Neutrophil (primary cell): ENCODE data around the gene SARM1.

Experiments
- H3K27ac ChIP-seq: fragments of 200-600 bp; sonication (generic); 2 replicates; pipeline ENCODE4 v1.5.1; 2016; ENCODE audit warnings: mild to moderate bottlenecking, moderate library complexity
- H3K27me3 ChIP-seq: fragments of 200-600 bp; sonication (generic); 2 replicates; pipeline ENCODE4 v1.6.0; 2016; ENCODE audit warnings: mild to moderate bottlenecking
- H3K36me3 ChIP-seq: fragments of 200-600 bp; sonication (generic); 2 replicates; pipeline ENCODE4 v1.5.1; 2017
- H3K4me1 ChIP-seq, 2 experiments: fragments of 200-600 bp in 1 of 2; sonication (generic) in 1 of 2; 1 replicate in 1 of 2; 2 replicates in 1 of 2; pipeline versions ENCODE4 v1.5.1 to v1.6.1; 2013 to 2016; ENCODE audit warnings: low read depth in 1 of 2, low read length in 1 of 2, mild to moderate bottlenecking in 1 of 2, moderate library complexity in 1 of 2; ENCODE audit not compliant: control insufficient read depth in 1 of 2, insufficient read depth in 1 of 2
- H3K4me3 ChIP-seq, 2 experiments: fragments of 200-600 bp in 1 of 2; sonication (generic) in 1 of 2; 1 replicate in 1 of 2; 2 replicates in 1 of 2; pipeline ENCODE4 v1.5.1; 2013 to 2016; ENCODE audit warnings: low read depth in 1 of 2, low read length in 1 of 2, mild to moderate bottlenecking in 1 of 2, moderate library complexity in 1 of 2
- H3K9me3 ChIP-seq: fragments of 200-600 bp; sonication (generic); 2 replicates; pipeline ENCODE4 v1.5.1; 2016
- CTCF ChIP-seq: fragments of 200-600 bp; sonication (generic); IDR thresholded peaks from 2 replicates; pipeline ENCODE4 v1.5.1; 2016; ENCODE audit warnings: antibody characterized with exemption

Gene SARM1

GRCh38 chr17:28333083-28333746 lies 38.3 kb upstream of the SARM1 start:
- Histone ChIP-seq H3K4me1 (peaks cover 38 to 42% of the 10 kb centered on the region in 2 experiments), H3K4me3 (peak overlapping the region in 1 of 2 experiments; percentile 88), H3K27ac (peak overlapping the region; percentile 90)

GRCh38 chr17:28334171-28334570 lies 37.3 kb upstream of the SARM1 start:
- Histone ChIP-seq H3K4me1 (peaks cover 38 to 42% of the 10 kb centered on the region in 2 experiments), H3K4me3 (peak overlapping the region; percentile 84 to 88), H3K27me3 (no peaks in the 10 kb centered on the region), H3K36me3 (peaks cover 27% of the 10 kb centered on the region), H3K9me3 (no peaks in the 10 kb centered on the region), H3K27ac (peak overlapping the region; percentile 90)
- TF ChIP-seq CTCF, result no peak

More at GRCh38 chr17:28333083-28333746, 38.3 kb upstream of the SARM1 start:
- no peak for TF ChIP-seq CTCF
- H3K36me3 ChIP-seq, result peaks cover 37% of the 10 kb centered on the region
- no peaks in the 10 kb centered on the region for H3K27me3 ChIP-seq
- no peaks in the 10 kb centered on the region for H3K9me3 ChIP-seq

GRCh38 chr17:28334666-28335200 lies 36.8 kb upstream of the SARM1 start:
- H3K4me3 ChIP-seq, result peak overlapping the region; percentile 84 to 88
- no peak for TF ChIP-seq CTCF
- H3K27ac ChIP-seq, result peak overlapping the region; percentile 90
- peaks cover 28% of the 10 kb centered on the region for H3K36me3 ChIP-seq
- H3K4me1 ChIP-seq, result peaks cover 38 to 42% of the 10 kb centered on the region in 2 experiments
- H3K9me3 ChIP-seq, result no peaks in the 10 kb centered on the region
- no peaks in the 10 kb centered on the region for H3K27me3 ChIP-seq

GRCh38 chr17:28335201-28335958 lies 36.1 kb upstream of the SARM1 start, which contains the start of the genes IFT20 and TNFAIP1:
Gene IFT20 (minus strand): TSS chr17:28335472. CDS start chr17:28331985, 3,487 bp downstream.
Gene TNFAIP1 (plus strand): TSS chr17:28335761. CDS start chr17:28339522, 3,761 bp downstream.
- peaks cover 31% of the 10 kb centered on the region for H3K36me3 ChIP-seq
- H3K4me3 ChIP-seq, result peak within 1 kb of the TSS; percentile 84 to 88
- H3K27me3 ChIP-seq, result no peaks in the 10 kb centered on the region
- no peaks in the 10 kb centered on the region for H3K9me3 ChIP-seq
- no peak for TF ChIP-seq CTCF
- H3K27ac ChIP-seq, result peak within 1 kb of the TSS; percentile 90
- peaks cover 38 to 42% of the 10 kb centered on the region in 2 experiments for H3K4me1 ChIP-seq

GRCh38 chr17:28335959-28336871 lies 35.3 kb upstream of the SARM1 start:
- Histone ChIP-seq H3K36me3 (peaks cover 30% of the 10 kb centered on the region), H3K27ac (peak overlapping the region; percentile 90), H3K4me1 (peaks cover 38 to 42% of the 10 kb centered on the region in 2 experiments), H3K9me3 (no peaks in the 10 kb centered on the region), H3K27me3 (no peaks in the 10 kb centered on the region), H3K4me3 (peak overlapping the region; percentile 84 to 88)
- TF ChIP-seq CTCF, result no peak
